Colonic mucosa (tissue), 4 donors: ENCODE data around the gene ERP29. TPM values are rescaled to one million over a fixed set of nuclear protein-coding genes. Genes with fewer than 3 reads are reported as not detected.
"Not testable (repeated sequence)": the region's sequence is repeated elsewhere in the genome, so short reads cannot be mapped to it uniquely, and the experiment has no call there.

Experiments used
- DNase-seq: peaks from one replicate; pipeline ENCODE4 v3.0.0-alpha.2; 2020
- H3K27ac ChIP-seq: fragments of 200-600 bp; one replicate; pipeline ENCODE4 v1.8.0; 2021
- H3K27me3 ChIP-seq: fragments of 200-600 bp; one replicate; pipeline ENCODE4 v1.8.0; 2021
- H3K36me3 ChIP-seq: fragments of 200-600 bp; one replicate; pipeline ENCODE4 v1.8.0; 2021
- H3K4me1 ChIP-seq: fragments of 200-600 bp; one replicate; pipeline ENCODE4 v1.8.0; 2021; ENCODE audit warnings: mild to moderate bottlenecking
- H3K4me3 ChIP-seq: fragments of 200-600 bp; one replicate; pipeline ENCODE4 v1.8.0; 2021
- H3K9ac ChIP-seq, 2 donors: one replicate each; pipeline ENCODE4 v1.7.0; 2013; ENCODE audit warnings: control low read depth in 2 of 2, low read depth in 2 of 2, low read length in 2 of 2
- H3K9me3 ChIP-seq: fragments of 200-600 bp; one replicate; pipeline ENCODE4 v1.8.0; 2021
- CTCF ChIP-seq: fragments of 200-600 bp; IDR thresholded peaks from one replicate; pipeline ENCODE4 v1.8.0; 2022; ENCODE audit warnings: antibody characterized with exemption, mild to moderate bottlenecking
- intact Hi-C: fragments of 100-400 bp; cut with DNase I; formaldehyde crosslinking; loops from one replicate; pipeline ENCODE4 v1.14.1; 2022
- total RNA-seq, 2 donors: library from RNA; stranded (reverse); fragmentation: NEBNext Ultra II Directional in 1 of 2; extraction: Animal tissue kit (Norgen Biotek cat#: 25700) in 1 of 2; gene quantifications; one replicate each; pipeline ENCODE4 v1.2.1, GENCODE V29; 2021
- donor health status: healthy.
- donor health status: DM: no; HTN: no; CAD: no.
- donor health status: DM: no; HTN: no; CAD: no.

Gene ERP29
- total RNA-seq, 2 donors from 2014 or later: 136 to 152 TPM

- Histone ChIP-seq H3K36me3 (peaks cover 5% of the 10 kb centered on the region), H3K4me1 (no peaks in the 10 kb centered on the region), H3K4me3 (no peak overlapping the region), H3K27ac (no peak overlapping the region), H3K9ac (no peak overlapping the region), H3K27me3 (no peaks in the 10 kb centered on the region), H3K9me3 (no peaks in the 10 kb centered on the region)
- no peak for DNase-seq
- no peak for TF ChIP-seq CTCF
- intact Hi-C loops: no loop called here
Measured at GRCh38 chr12:112031472-112031871, 18.2 kb downstream of the ERP29 start.

GRCh38 chr12:112032292-112032691, 19.1 kb downstream of the ERP29 start:
- no peaks in the 10 kb centered on the region for H3K4me1 ChIP-seq
- no peak for DNase-seq
- no peaks in the 10 kb centered on the region for H3K27me3 ChIP-seq
- no peak overlapping the region for H3K27ac ChIP-seq
- no peaks in the 10 kb centered on the region for H3K9me3 ChIP-seq
- intact Hi-C loops: no loop called here
- no peak for TF ChIP-seq CTCF
- H3K9ac ChIP-seq: no peak overlapping the region
- H3K4me3 ChIP-seq: no peak overlapping the region
- peaks cover 5% of the 10 kb centered on the region for H3K36me3 ChIP-seq

GRCh38 chr12:112035219-112035785, 22.1 kb downstream of the ERP29 start:
- H3K4me3 ChIP-seq: no peak overlapping the region
- H3K9ac ChIP-seq: no peak overlapping the region
- peaks cover 5% of the 10 kb centered on the region for H3K36me3 ChIP-seq

GRCh38 chr12:112036614-112037013, 23.4 kb downstream of the ERP29 start:
- H3K9ac ChIP-seq, H3K9me3 ChIP-seq, H3K4me3 ChIP-seq, H3K4me1 ChIP-seq, DNase-seq, intact Hi-C loops, H3K27ac ChIP-seq, H3K27me3 ChIP-seq, H3K36me3 ChIP-seq: not testable (repeated sequence)

More at GRCh38 chr12:112035219-112035785, 22.1 kb downstream of the ERP29 start:
- Histone ChIP-seq H3K4me1 (no peaks in the 10 kb centered on the region), H3K27me3 (no peaks in the 10 kb centered on the region), H3K9me3 (no peaks in the 10 kb centered on the region), H3K27ac (no peak overlapping the region)
- no peak for DNase-seq
- intact Hi-C loops: no loop called here
- no peak for TF ChIP-seq CTCF

GRCh38 chr12:112046003-112046402, 32.8 kb downstream of the ERP29 start:
- no peak for TF ChIP-seq CTCF
- Histone ChIP-seq H3K4me3 (no peak overlapping the region), H3K27me3 (no peaks in the 10 kb centered on the region), H3K27ac (no peak overlapping the region), H3K4me1 (no peaks in the 10 kb centered on the region), H3K36me3 (peaks cover 8% of the 10 kb centered on the region), H3K9ac (no peak overlapping the region), H3K9me3 (no peaks in the 10 kb centered on the region)
- no peak for DNase-seq
- intact Hi-C loops: no loop called here

- no peak overlapping the region for H3K4me3 ChIP-seq
- no peaks in the 10 kb centered on the region for H3K9me3 ChIP-seq
- no peak for TF ChIP-seq CTCF
Measured at GRCh38 chr12:112049351-112049750, 36.1 kb downstream of the ERP29 start.

More at GRCh38 chr12:112049351-112049750, 36.1 kb downstream of the ERP29 start:
- no peaks in the 10 kb centered on the region for H3K36me3 ChIP-seq
- H3K27me3 ChIP-seq: no peaks in the 10 kb centered on the region
- no peak for DNase-seq
- no peak overlapping the region for H3K27ac ChIP-seq
- no peak overlapping the region for H3K9ac ChIP-seq
- H3K4me1 ChIP-seq: no peaks in the 10 kb centered on the region
- intact Hi-C loops: no loop called here
